PC-3 (cell line): Measurements from ENCODE around the gene TRAPPC4. TPM values are rescaled to one million over a fixed set of nuclear protein-coding genes. Genes with fewer than 3 reads are reported as not detected.

ENCODE experiments used
- ATAC-seq: fragments of 200-7000 bp; cut with Tn5 transposase; 2 replicates; pipeline ENCODE4 v1.9.1; 2020; ENCODE audit warnings: mild to moderate bottlenecking, moderate library complexity
- BruUV-seq: library from RNA; stranded (reverse); fragments of 400-500 nt; replicated peaks from 2 replicates; lab custom pipeline; 2021; lab: Mats Ljungman, UMichigan
- CTCF ChIA-PET: fragments of 300-600 bp; sonication (Branson Sonifier 250); formaldehyde crosslinking; loops from one replicate; lab custom pipeline; 2022; ENCODE audit warnings: antibody characterized with exemption; lab: Charles Lee
- POLR2A ChIA-PET: fragments of 300-600 bp; sonication (Branson Sonifier 250); formaldehyde crosslinking; loops from one replicate; lab custom pipeline; 2022; ENCODE audit warnings: antibody characterized with exemption; ENCODE audit not compliant: unreplicated experiment; lab: Charles Lee
- DNase-seq: peaks from one replicate; pipeline ENCODE4 v3.0.0-alpha.2; 2015
- H2AFZ ChIP-seq: fragments of 300-600 bp; sonication (generic); 2 replicates; pipeline ENCODE4 v1.6.0; 2016; ENCODE audit warnings: antibody characterized with exemption, low read length
- H3F3A ChIP-seq: fragments of 300-600 bp; sonication (generic); one replicate; pipeline ENCODE4 v1.6.0; 2017; ENCODE audit warnings: antibody characterized with exemption, low read length, control low read depth, mild to moderate bottlenecking; ENCODE audit not compliant: unreplicated experiment
- H3K27ac ChIP-seq: fragments of 300-600 bp; sonication (generic); 2 replicates; pipeline ENCODE4 v1.5.1; 2016; ENCODE audit warnings: mild to moderate bottlenecking, low read length
- H3K27me3 ChIP-seq: fragments of 300-600 bp; sonication (generic); 2 replicates; pipeline ENCODE4 v1.6.1; 2016; ENCODE audit warnings: low read length, mixed read lengths
- H3K36me3 ChIP-seq: fragments of 300-600 bp; sonication (generic); 2 replicates; pipeline ENCODE4 v1.6.1; 2016; ENCODE audit warnings: low read depth, mixed run types, low read length, mixed read lengths
- H3K4me1 ChIP-seq: fragments of 300-600 bp; sonication (generic); 2 replicates; pipeline ENCODE4 v1.5.1; 2016; ENCODE audit warnings: low read length; ENCODE audit not compliant: insufficient read depth
- H3K4me2 ChIP-seq: fragments of 300-600 bp; sonication (generic); 2 replicates; pipeline ENCODE4 v1.6.0; 2016; ENCODE audit warnings: low read length
- H3K4me3 ChIP-seq: fragments of 300-600 bp; sonication (generic); 2 replicates; pipeline ENCODE4 v1.5.1; 2016; ENCODE audit warnings: mild to moderate bottlenecking, low read length, mixed read lengths
- H3K79me2 ChIP-seq: fragments of 300-600 bp; sonication (generic); 2 replicates; pipeline ENCODE4 v1.6.1; 2017; ENCODE audit warnings: low read length, mixed read lengths
- H3K9ac ChIP-seq: fragments of 300-600 bp; sonication (generic); 2 replicates; pipeline ENCODE4 v1.6.0; 2016; ENCODE audit warnings: mild to moderate bottlenecking, low read length
- H3K9me2 ChIP-seq: fragments of 300-600 bp; sonication (generic); replicated peaks from 2 replicates; pipeline ENCODE4 v1.6.1; 2016; ENCODE audit warnings: mixed run types, low read length, mixed read lengths
- H3K9me3 ChIP-seq: fragments of 300-600 bp; sonication (generic); 2 replicates; pipeline ENCODE4 v1.6.1; 2016; ENCODE audit warnings: low read length, mixed read lengths
- H4K20me1 ChIP-seq: fragments of 300-600 bp; sonication (generic); 2 replicates; pipeline ENCODE4 v1.6.1; 2016; ENCODE audit warnings: low read length, mixed read lengths
- EZH2 ChIP-seq: fragments of 300-600 bp; sonication (generic); IDR thresholded peaks from one replicate; pipeline ENCODE4 v1.6.1; 2017; ENCODE audit warnings: antibody characterized with exemption, mild to moderate bottlenecking, low read length; ENCODE audit not compliant: unreplicated experiment
- EZH2phosphoT487 ChIP-seq: fragments of 300-600 bp; sonication (generic); IDR thresholded peaks from 2 replicates; pipeline ENCODE4 v1.6.1; 2018; ENCODE audit warnings: mild to moderate bottlenecking, antibody characterized with exemption, low read length, borderline replicate concordance
- intact Hi-C: fragments of 100-400 bp; cut with micrococcal nuclease; formaldehyde crosslinking; loops from 2 replicates; pipeline ENCODE4 v1.9.0; 2023
- total RNA-seq: library from RNA; depleted of rRNA; stranded (reverse); fragments of >200 nt; gene quantifications from 2 replicates; pipeline ENCODE4 v1.2.3, GENCODE V29; 2014
- TF ChIP-seq, protein P1 (sequence below): fragments of 300-600 bp; sonication (generic); conservative IDR thresholded peaks from 2 replicates; pipeline ENCODE4 v1.5.1; 2017; ENCODE audit warnings: antibody characterized with exemption, low read depth, mild to moderate bottlenecking, low read length

Gene TRAPPC4
- total RNA-seq, 1 experiment from 2014 or later: 129 TPM

DNA sequence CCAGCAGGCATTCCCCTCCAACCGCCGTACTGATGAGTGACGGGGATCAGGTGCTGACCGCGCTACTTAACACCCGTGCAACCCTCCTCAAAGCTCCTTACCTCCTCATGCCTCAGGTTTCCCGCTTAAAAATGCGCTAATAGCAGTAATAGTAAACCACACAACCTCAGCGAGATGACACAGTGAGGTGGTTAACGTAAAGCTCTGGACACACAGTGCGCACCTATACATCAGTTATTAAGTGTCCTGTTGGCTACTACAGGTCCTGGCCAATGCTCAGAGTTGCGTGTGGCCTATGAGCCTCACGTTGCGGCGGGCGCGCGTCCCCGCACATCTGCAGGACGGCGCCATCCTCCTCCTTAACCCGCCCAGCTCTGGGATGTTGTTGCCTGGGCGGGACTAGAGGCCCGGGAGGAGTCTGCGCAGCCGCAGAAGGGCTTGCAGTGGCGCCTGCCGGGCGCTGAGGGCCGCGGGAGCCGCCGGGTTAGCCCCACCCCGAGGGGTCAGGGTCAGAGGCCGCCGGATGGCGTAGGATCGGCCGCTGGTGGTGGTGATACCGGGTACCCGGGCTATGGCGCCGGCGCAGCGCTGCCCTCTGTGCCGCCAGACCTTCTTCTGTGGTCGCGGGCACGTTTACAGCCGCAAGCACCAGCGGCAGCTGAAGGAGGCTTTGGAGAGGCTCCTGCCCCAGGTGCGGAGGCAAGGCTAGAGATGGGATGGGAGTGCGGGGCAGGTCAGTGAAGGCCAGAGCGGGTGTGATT, 20.8 kb upstream of the TRAPPC4 start, which contains the start of gene CENATAC:
Gene CENATAC (plus strand): TSS at position 512 of the 761 bp plus-strand sequence. CDS start 60 bp downstream, at position 572.
- peak within 1 kb of the TSS; percentile 41 for H3K27ac ChIP-seq
- peaks cover 28% of the 10 kb centered on the region for H3K36me3 ChIP-seq
- H3K4me3 ChIP-seq: peak within 1 kb of the TSS; percentile 77
- POLR2A ChIA-PET: interaction anchor here (0.8 kb wide), 1 partner anchor 22 kb away, joined by 4 read pairs; no protein-coding TSS in a partner anchor
- CTCF ChIA-PET: interaction anchor here (1.6 kb wide), 1 partner anchor 308 kb away, joined by 5 read pairs; no protein-coding TSS in a partner anchor
- peak within 1 kb of the TSS; percentile 91 for H3K4me2 ChIP-seq
- H3K9me2 ChIP-seq: no peaks in the 10 kb centered on the region
- peak within 1 kb of the TSS; percentile 91 for H2AFZ ChIP-seq
- no peaks in the 10 kb centered on the region for H3F3A ChIP-seq
- BruUV-seq: no TSS peak
- peaks cover 38% of the 10 kb centered on the region for H3K4me1 ChIP-seq
- peak within 1 kb of the TSS; percentile 70 for H3K9ac ChIP-seq
- TF ChIP-seq, protein P1, sequence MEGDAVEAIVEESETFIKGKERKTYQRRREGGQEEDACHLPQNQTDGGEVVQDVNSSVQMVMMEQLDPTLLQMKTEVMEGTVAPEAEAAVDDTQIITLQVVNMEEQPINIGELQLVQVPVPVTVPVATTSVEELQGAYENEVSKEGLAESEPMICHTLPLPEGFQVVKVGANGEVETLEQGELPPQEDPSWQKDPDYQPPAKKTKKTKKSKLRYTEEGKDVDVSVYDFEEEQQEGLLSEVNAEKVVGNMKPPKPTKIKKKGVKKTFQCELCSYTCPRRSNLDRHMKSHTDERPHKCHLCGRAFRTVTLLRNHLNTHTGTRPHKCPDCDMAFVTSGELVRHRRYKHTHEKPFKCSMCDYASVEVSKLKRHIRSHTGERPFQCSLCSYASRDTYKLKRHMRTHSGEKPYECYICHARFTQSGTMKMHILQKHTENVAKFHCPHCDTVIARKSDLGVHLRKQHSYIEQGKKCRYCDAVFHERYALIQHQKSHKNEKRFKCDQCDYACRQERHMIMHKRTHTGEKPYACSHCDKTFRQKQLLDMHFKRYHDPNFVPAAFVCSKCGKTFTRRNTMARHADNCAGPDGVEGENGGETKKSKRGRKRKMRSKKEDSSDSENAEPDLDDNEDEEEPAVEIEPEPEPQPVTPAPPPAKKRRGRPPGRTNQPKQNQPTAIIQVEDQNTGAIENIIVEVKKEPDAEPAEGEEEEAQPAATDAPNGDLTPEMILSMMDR: no peak
- TF ChIP-seq EZH2phosphoT487 (no peak), EZH2 (no peak)
- H3K27me3 ChIP-seq: no peaks in the 10 kb centered on the region
- intact Hi-C loops: loop anchor here (2.0 kb wide), 1 partner anchor 21 kb away; the partner anchor contains the start of genes RPS25 and TRAPPC4
- peaks cover 62% of the 10 kb centered on the region for H3K79me2 ChIP-seq
- H4K20me1 ChIP-seq: no peaks in the 10 kb centered on the region
- DNase-seq (peak; percentile 95), ATAC-seq (peak; percentile 92)
- no peaks in the 10 kb centered on the region for H3K9me3 ChIP-seq

DNA sequence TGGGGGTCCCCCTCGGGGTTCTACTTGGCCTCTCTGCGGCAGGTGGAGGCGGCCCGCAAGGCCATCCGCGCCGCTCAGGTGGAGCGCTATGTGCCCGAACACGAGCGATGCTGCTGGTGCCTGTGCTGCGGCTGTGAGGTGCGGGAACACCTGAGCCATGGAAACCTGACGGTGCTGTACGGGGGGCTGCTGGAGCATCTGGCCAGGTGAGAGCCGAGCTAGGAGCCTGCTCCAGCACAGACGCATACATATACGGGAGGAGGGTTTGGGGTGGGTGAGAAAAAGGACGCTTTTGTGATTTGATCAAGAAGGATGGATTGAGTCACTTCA, 20.2 kb upstream of the TRAPPC4 start:
- POLR2A ChIA-PET: no interaction called here

More for the DNA sequence above, 20.2 kb upstream of the TRAPPC4 start:
- H2AFZ ChIP-seq: peak overlapping the region; percentile 91
- CTCF ChIA-PET: interaction anchor here (0.6 to 1.6 kb wide), 2 partner anchors 15 to 309 kb away, joined by 5 to 7 read pairs; no protein-coding TSS in a partner anchor
- TSS peak; percentile 58 for BruUV-seq
- no peaks in the 10 kb centered on the region for H3F3A ChIP-seq
- peak overlapping the region; percentile 70 for H3K9ac ChIP-seq
- H3K4me2 ChIP-seq: peak overlapping the region; percentile 91
- H3K9me3 ChIP-seq: no peaks in the 10 kb centered on the region
- intact Hi-C loops: loop anchor here (2.0 kb wide), 1 partner anchor 20 kb away; the partner anchor contains the start of genes RPS25 and TRAPPC4
- H4K20me1 ChIP-seq: no peaks in the 10 kb centered on the region
- peak; percentile 25 for ATAC-seq
- DNase-seq: peak; percentile 11
- peaks cover 32% of the 10 kb centered on the region for H3K36me3 ChIP-seq
- H3K4me3 ChIP-seq: peak overlapping the region; percentile 77
- H3K27me3 ChIP-seq: no peaks in the 10 kb centered on the region
- H3K79me2 ChIP-seq: peaks cover 66% of the 10 kb centered on the region
- TF ChIP-seq EZH2phosphoT487 (no peak), EZH2 (no peak)
- TF ChIP-seq, protein P1: no peak
- H3K9me2 ChIP-seq: no peaks in the 10 kb centered on the region
- peaks cover 38% of the 10 kb centered on the region for H3K4me1 ChIP-seq
- peak overlapping the region; percentile 41 for H3K27ac ChIP-seq
